ENCODE measurements around the gene TYMS.

TYMS gene

GRCh38 chr18:671405-671804, 14.0 kb downstream of the TYMS start:
- H3K4me1 ChIP-seq (ENCODE audit: control insufficient read depth, insufficient read depth, low read depth, low read length) = no peaks in the 10 kb centered on the region
- no peak for DNase-seq
- no peak overlapping the region for H2AFZ ChIP-seq (ENCODE audit: low read depth, low read length)
- peaks cover 5% of the 10 kb centered on the region for H3K9me3 ChIP-seq (ENCODE audit: control insufficient read depth, low read length)
- no peak overlapping the region for H3K23ac ChIP-seq (ENCODE audit: low read length in 2 of 2)
- no peaks in the 10 kb centered on the region for H3K27me3 ChIP-seq (ENCODE audit: control insufficient read depth in 1 of 2, insufficient read depth in 1 of 2, low read length in 2 of 2)
- H3K27ac ChIP-seq (ENCODE audit: low read length, poor library complexity, severe bottlenecking) = no peak overlapping the region
- WGBS = 100% methylated on average over 1 of the region's 1 CpG
- H3K4ac ChIP-seq (ENCODE audit: low read depth in 1 of 2, low read length in 2 of 2) = no peak overlapping the region
- H3K4me3 ChIP-seq (ENCODE audit: insufficient read depth in 1 of 2, low read depth in 1 of 2, low read length in 2 of 2) = no peak overlapping the region
- no peak overlapping the region for H4K91ac ChIP-seq (ENCODE audit: low read length)
- H2AK5ac ChIP-seq (ENCODE audit: low read length, severe bottlenecking) = no peak overlapping the region
- H2BK15ac ChIP-seq (ENCODE audit: low read depth, poor library complexity, severe bottlenecking) = no peak overlapping the region
- no peak overlapping the region for H2BK12ac ChIP-seq (ENCODE audit: low read length in 2 of 2)
- H4K8ac ChIP-seq (ENCODE audit: low read length) = no peak overlapping the region
- no peak overlapping the region for H3K14ac ChIP-seq (ENCODE audit: low read length in 2 of 2)
- no peak overlapping the region for H3K18ac ChIP-seq (ENCODE audit: low read depth in 1 of 2, low read length in 2 of 2)
- H3K36me3 ChIP-seq (ENCODE audit: control insufficient read depth in 1 of 2, insufficient read depth in 2 of 2, low read depth in 1 of 2, low read length in 2 of 2) = peaks cover 42 to 90% of the 10 kb centered on the region in 2 experiments
- no peak overlapping the region for H3K4me2 ChIP-seq (ENCODE audit: low read length, poor library complexity, severe bottlenecking)
- H2BK5ac ChIP-seq (ENCODE audit: low read depth, low read length, poor library complexity, severe bottlenecking) = no peak overlapping the region
- no peak overlapping the region for H2BK120ac ChIP-seq (ENCODE audit: low read depth, low read length)
- peaks cover 8% of the 10 kb centered on the region for H3K79me1 ChIP-seq (replicated peaks; ENCODE audit: low read length, poor library complexity, severe bottlenecking)
- H3K9ac ChIP-seq (ENCODE audit: low read length) = no peak overlapping the region

- H3K27ac ChIP-seq (ENCODE audit: low read length, poor library complexity, severe bottlenecking) = no peak overlapping the region
- H3K4me3 ChIP-seq (ENCODE audit: insufficient read depth in 1 of 2, low read depth in 1 of 2, low read length in 2 of 2) = no peak overlapping the region
- no peak overlapping the region for H4K91ac ChIP-seq (ENCODE audit: low read length)
- no peak overlapping the region for H2BK5ac ChIP-seq (ENCODE audit: low read depth, low read length, poor library complexity, severe bottlenecking)
- no peak overlapping the region for H4K8ac ChIP-seq (ENCODE audit: low read length)
- no peak overlapping the region for H2BK15ac ChIP-seq (ENCODE audit: low read depth, poor library complexity, severe bottlenecking)
- H3K23ac ChIP-seq (ENCODE audit: low read length in 2 of 2) = no peak overlapping the region
- H3K9ac ChIP-seq (ENCODE audit: low read length) = no peak overlapping the region
- H3K36me3 ChIP-seq (ENCODE audit: control insufficient read depth in 1 of 2, insufficient read depth in 2 of 2, low read depth in 1 of 2, low read length in 2 of 2) = peaks cover 48 to 96% of the 10 kb centered on the region in 2 experiments
- H2AFZ ChIP-seq (ENCODE audit: low read depth, low read length) = no peak overlapping the region
- H2BK12ac ChIP-seq (ENCODE audit: low read length in 2 of 2) = no peak overlapping the region
- H3K79me1 ChIP-seq (replicated peaks; ENCODE audit: low read length, poor library complexity, severe bottlenecking) = peaks cover 10% of the 10 kb centered on the region
- H3K27me3 ChIP-seq (ENCODE audit: control insufficient read depth in 1 of 2, insufficient read depth in 1 of 2, low read length in 2 of 2) = no peaks in the 10 kb centered on the region
- WGBS = no CpG with 5 or more reads among the region's 3 CpGs
- no peak overlapping the region for H2AK5ac ChIP-seq (ENCODE audit: low read length, severe bottlenecking)
- DNase-seq = no peak
- no peak overlapping the region for H2BK120ac ChIP-seq (ENCODE audit: low read depth, low read length)
- H3K4me2 ChIP-seq (ENCODE audit: low read length, poor library complexity, severe bottlenecking) = no peak overlapping the region
- no peak overlapping the region for H3K4ac ChIP-seq (ENCODE audit: low read depth in 1 of 2, low read length in 2 of 2)
- no peak overlapping the region for H3K18ac ChIP-seq (ENCODE audit: low read depth in 1 of 2, low read length in 2 of 2)
- no peaks in the 10 kb centered on the region for H3K4me1 ChIP-seq (ENCODE audit: control insufficient read depth, insufficient read depth, low read depth, low read length)
- H3K14ac ChIP-seq (ENCODE audit: low read length in 2 of 2) = no peak overlapping the region
- peaks cover 3% of the 10 kb centered on the region for H3K9me3 ChIP-seq (ENCODE audit: control insufficient read depth, low read length)
These were observed 15.9 kb downstream of the TYMS start for GRCh38 chr18:673317-673716.

- DNase-seq = no peak
- peaks cover 10% of the 10 kb centered on the region for H3K79me1 ChIP-seq (replicated peaks; ENCODE audit: low read length, poor library complexity, severe bottlenecking)
- H3K4me3 ChIP-seq (ENCODE audit: insufficient read depth in 1 of 2, low read depth in 1 of 2, low read length in 2 of 2) = no peak overlapping the region
- 100% methylated on average over 3 of the region's 5 CpGs for WGBS
- H3K9me3 ChIP-seq (ENCODE audit: control insufficient read depth, low read length) = peaks cover 2% of the 10 kb centered on the region
- H4K91ac ChIP-seq (ENCODE audit: low read length) = no peak overlapping the region
- no peak overlapping the region for H2AFZ ChIP-seq (ENCODE audit: low read depth, low read length)
- H2BK5ac ChIP-seq (ENCODE audit: low read depth, low read length, poor library complexity, severe bottlenecking) = no peak overlapping the region
- H3K23ac ChIP-seq (ENCODE audit: low read length in 2 of 2) = no peak overlapping the region
- H2BK15ac ChIP-seq (ENCODE audit: low read depth, poor library complexity, severe bottlenecking) = no peak overlapping the region
- no peaks in the 10 kb centered on the region for H3K27me3 ChIP-seq (ENCODE audit: control insufficient read depth in 1 of 2, insufficient read depth in 1 of 2, low read length in 2 of 2)
- no peak overlapping the region for H3K18ac ChIP-seq (ENCODE audit: low read depth in 1 of 2, low read length in 2 of 2)
- peaks cover 52 to 96% of the 10 kb centered on the region in 2 experiments for H3K36me3 ChIP-seq (ENCODE audit: control insufficient read depth in 1 of 2, insufficient read depth in 2 of 2, low read depth in 1 of 2, low read length in 2 of 2)
- H2AK5ac ChIP-seq (ENCODE audit: low read length, severe bottlenecking) = no peak overlapping the region
- no peaks in the 10 kb centered on the region for H3K4me1 ChIP-seq (ENCODE audit: control insufficient read depth, insufficient read depth, low read depth, low read length)
- H4K8ac ChIP-seq (ENCODE audit: low read length) = no peak overlapping the region
- no peak overlapping the region for H2BK12ac ChIP-seq (ENCODE audit: low read length in 2 of 2)
- no peak overlapping the region for H3K14ac ChIP-seq (ENCODE audit: low read length in 2 of 2)
- H2BK120ac ChIP-seq (ENCODE audit: low read depth, low read length) = no peak overlapping the region
- no peak overlapping the region for H3K27ac ChIP-seq (ENCODE audit: low read length, poor library complexity, severe bottlenecking)
- no peak overlapping the region for H3K4me2 ChIP-seq (ENCODE audit: low read length, poor library complexity, severe bottlenecking)
- H3K4ac ChIP-seq (ENCODE audit: low read depth in 1 of 2, low read length in 2 of 2) = no peak overlapping the region
- no peak overlapping the region for H3K9ac ChIP-seq (ENCODE audit: low read length)
These were observed 16.3 kb downstream of the TYMS start for GRCh38 chr18:673769-674168.

- H2BK15ac ChIP-seq (ENCODE audit: low read depth, poor library complexity, severe bottlenecking) = no peak overlapping the region
- no peak overlapping the region for H3K27ac ChIP-seq (ENCODE audit: low read length, poor library complexity, severe bottlenecking)
- no peak overlapping the region for H2BK120ac ChIP-seq (ENCODE audit: low read depth, low read length)
- no peaks in the 10 kb centered on the region for H3K27me3 ChIP-seq (ENCODE audit: control insufficient read depth in 1 of 2, insufficient read depth in 1 of 2, low read length in 2 of 2)
- H3K18ac ChIP-seq (ENCODE audit: low read depth in 1 of 2, low read length in 2 of 2) = no peak overlapping the region
- no peak overlapping the region for H3K4me2 ChIP-seq (ENCODE audit: low read length, poor library complexity, severe bottlenecking)
- no peak for DNase-seq
- no peaks in the 10 kb centered on the region for H3K4me1 ChIP-seq (ENCODE audit: control insufficient read depth, insufficient read depth, low read depth, low read length)
- no peak overlapping the region for H4K8ac ChIP-seq (ENCODE audit: low read length)
- no peak overlapping the region for H2BK12ac ChIP-seq (ENCODE audit: low read length in 2 of 2)
- H3K79me1 ChIP-seq (replicated peaks; ENCODE audit: low read length, poor library complexity, severe bottlenecking) = peaks cover 10% of the 10 kb centered on the region
- no peak overlapping the region for H2BK5ac ChIP-seq (ENCODE audit: low read depth, low read length, poor library complexity, severe bottlenecking)
- no peak overlapping the region for H3K9ac ChIP-seq (ENCODE audit: low read length)
- no peak overlapping the region for H2AFZ ChIP-seq (ENCODE audit: low read depth, low read length)
- H3K36me3 ChIP-seq (ENCODE audit: control insufficient read depth in 1 of 2, insufficient read depth in 2 of 2, low read depth in 1 of 2, low read length in 2 of 2) = peaks cover 48 to 96% of the 10 kb centered on the region in 2 experiments
- H3K23ac ChIP-seq (ENCODE audit: low read length in 2 of 2) = no peak overlapping the region
- no peak overlapping the region for H3K14ac ChIP-seq (ENCODE audit: low read length in 2 of 2)
- H4K91ac ChIP-seq (ENCODE audit: low read length) = no peak overlapping the region
- H3K9me3 ChIP-seq (ENCODE audit: control insufficient read depth, low read length) = no peaks in the 10 kb centered on the region
- no peak overlapping the region for H3K4me3 ChIP-seq (ENCODE audit: insufficient read depth in 1 of 2, low read depth in 1 of 2, low read length in 2 of 2)
- no peak overlapping the region for H3K4ac ChIP-seq (ENCODE audit: low read depth in 1 of 2, low read length in 2 of 2)
- 99% methylated on average over 6 of the region's 7 CpGs for WGBS
- H2AK5ac ChIP-seq (ENCODE audit: low read length, severe bottlenecking) = no peak overlapping the region
These were observed 17.9 kb downstream of the TYMS start for GRCh38 chr18:675307-675706.
